Measurements from ENCODE around the gene SNPH. TPM values are rescaled to one million over a fixed set of nuclear protein-coding genes. Genes with fewer than 3 reads are reported as not detected.

The SNPH gene
- total and polyA plus RNA-seq, 2 experiments from 2014 or later: 5.7 to 11.2 TPM

- DNase-seq: peak; percentile 22
- H3K9ac ChIP-seq: no peak overlapping the region
- no peak overlapping the region for H3K27ac ChIP-seq
- TF ChIP-seq EZH2 (IDR thresholded peaks at IDR 0.05; ENCODE audit: insufficient read depth, poor library complexity, severe bottlenecking): no peak
- no peak for TF ChIP-seq EZH2phosphoT487 (IDR thresholded peaks at IDR 0.05; ENCODE audit: insufficient read depth, low read depth)
- no peak overlapping the region for H2AFZ ChIP-seq
- no peaks in the 10 kb centered on the region for H3K27me3 ChIP-seq (replicated peaks; ENCODE audit: insufficient read depth)
- no peaks in the 10 kb centered on the region for H3K9me3 ChIP-seq (ENCODE audit: low read depth)
- no peaks in the 10 kb centered on the region for H4K20me1 ChIP-seq (ENCODE audit: insufficient read depth)
- no peak overlapping the region for H3K4me2 ChIP-seq (ENCODE audit: unreplicated experiment)
- in situ Hi-C loops (cut with MboI): no loop called here
- H3K36me3 ChIP-seq (ENCODE audit: low read depth): peaks cover 3% of the 10 kb centered on the region; the same call in 1 of the 2 replicates
- WGBS, 2 experiments (ENCODE audit: low coverage in 1 of 2, low lambda C conversion rate in 2 of 2, missing lambda C conversion rate in 2 of 2): 42 to 69% methylated on average over 3 of the region's 3 CpGs
- H3K4me3 ChIP-seq: no peak overlapping the region
- H3K9me2 ChIP-seq (ENCODE audit: insufficient read depth): no peaks in the 10 kb centered on the region
- peaks cover 27% of the 10 kb centered on the region for H3K4me1 ChIP-seq (ENCODE audit: insufficient read depth)
- peaks cover 9% of the 10 kb centered on the region for H3F3A ChIP-seq (ENCODE audit: insufficient read depth)
- peaks cover 66% of the 10 kb centered on the region for H3K79me2 ChIP-seq (ENCODE audit: insufficient read depth)
These were observed 68.7 kb downstream of the SNPH start for GRCh38 chr20:1334761-1335160.

- DNase-seq: peak; percentile 22
- in situ Hi-C loops (cut with MboI): no loop called here
- Histone ChIP-seq H3K9me3 (ENCODE audit: low read depth) (no peaks in the 10 kb centered on the region), H3K4me1 (ENCODE audit: insufficient read depth) (peaks cover 18% of the 10 kb centered on the region), H2AFZ (no peak overlapping the region), H3K27me3 (replicated peaks; ENCODE audit: insufficient read depth) (no peaks in the 10 kb centered on the region), H3K9me2 (ENCODE audit: insufficient read depth) (no peaks in the 10 kb centered on the region), H3K9ac (no peak overlapping the region), H3K27ac (no peak overlapping the region), H4K20me1 (ENCODE audit: insufficient read depth) (no peaks in the 10 kb centered on the region), H3K79me2 (ENCODE audit: insufficient read depth) (peaks cover 53% of the 10 kb centered on the region), H3F3A (ENCODE audit: insufficient read depth) (0 out of 2 replicates have a peak, but pooled peaks cover 7% of the 10 kb centered on the region), H3K36me3 (ENCODE audit: low read depth) (peaks cover 3% of the 10 kb centered on the region; the same call in 1 of the 2 replicates), H3K4me3 (no peak overlapping the region), H3K4me2 (ENCODE audit: unreplicated experiment) (peak overlapping the region; percentile 67)
- no peak for TF ChIP-seq EZH2phosphoT487 (IDR thresholded peaks at IDR 0.05; ENCODE audit: insufficient read depth, low read depth)
- TF ChIP-seq EZH2 (IDR thresholded peaks at IDR 0.05; ENCODE audit: insufficient read depth, poor library complexity, severe bottlenecking): no peak
- WGBS, 2 experiments (ENCODE audit: low coverage in 1 of 2, low lambda C conversion rate in 2 of 2, missing lambda C conversion rate in 2 of 2): 79 to 82% methylated on average over 6 of the region's 6 CpGs
These were observed 70.0 kb downstream of the SNPH start for GRCh38 chr20:1335961-1336698.

GRCh38 chr20:1336699-1337367 lies 70.7 kb downstream of the SNPH start:
- Histone ChIP-seq H3K79me2 (ENCODE audit: insufficient read depth) (peaks cover 46% of the 10 kb centered on the region), H2AFZ (peak overlapping the region; percentile 65), H3K9ac (no peak overlapping the region), H3K9me2 (ENCODE audit: insufficient read depth) (no peaks in the 10 kb centered on the region), H3K4me2 (ENCODE audit: unreplicated experiment) (peak overlapping the region; percentile 67), H3K36me3 (ENCODE audit: low read depth) (peaks cover 3% of the 10 kb centered on the region; the same call in 1 of the 2 replicates), H4K20me1 (ENCODE audit: insufficient read depth) (no peaks in the 10 kb centered on the region), H3K27me3 (replicated peaks; ENCODE audit: insufficient read depth) (no peaks in the 10 kb centered on the region), H3K4me3 (no peak overlapping the region; the same call in 1 of the 2 replicates), H3F3A (ENCODE audit: insufficient read depth) (0 out of 2 replicates have a peak, but pooled peaks cover 7% of the 10 kb centered on the region), H3K27ac (peak overlapping the region; percentile 28; the same call in 1 of the 2 replicates), H3K9me3 (ENCODE audit: low read depth) (no peaks in the 10 kb centered on the region), H3K4me1 (ENCODE audit: insufficient read depth) (peaks cover 21% of the 10 kb centered on the region)
- no peak for TF ChIP-seq EZH2phosphoT487 (IDR thresholded peaks at IDR 0.05; ENCODE audit: insufficient read depth, low read depth)
- no peak for TF ChIP-seq EZH2 (IDR thresholded peaks at IDR 0.05; ENCODE audit: insufficient read depth, poor library complexity, severe bottlenecking)
- 29 to 31% methylated on average over 14 of the region's 14 CpGs for WGBS, 2 experiments (ENCODE audit: low coverage in 1 of 2, low lambda C conversion rate in 2 of 2, missing lambda C conversion rate in 2 of 2)
- DNase-seq: peak; percentile 56
- in situ Hi-C loops (cut with MboI): no loop called here

- H3K36me3 ChIP-seq (ENCODE audit: low read depth): peaks cover 2% of the 10 kb centered on the region; the same call in 1 of the 2 replicates
- no peaks in the 10 kb centered on the region for H3K9me2 ChIP-seq (ENCODE audit: insufficient read depth)
- H3K4me2 ChIP-seq (ENCODE audit: unreplicated experiment): no peak overlapping the region
- no peak overlapping the region for H3K9ac ChIP-seq
- WGBS, 2 experiments (ENCODE audit: low coverage in 1 of 2, low lambda C conversion rate in 2 of 2, missing lambda C conversion rate in 2 of 2): 64 to 68% methylated on average over 5 of the region's 5 CpGs
- H4K20me1 ChIP-seq (ENCODE audit: insufficient read depth): no peaks in the 10 kb centered on the region
- H3F3A ChIP-seq (ENCODE audit: insufficient read depth): peaks cover 11% of the 10 kb centered on the region
- in situ Hi-C loops (cut with MboI): no loop called here
- no peak for DNase-seq
- no peaks in the 10 kb centered on the region for H3K9me3 ChIP-seq (ENCODE audit: low read depth)
- no peak for TF ChIP-seq EZH2 (IDR thresholded peaks at IDR 0.05; ENCODE audit: insufficient read depth, poor library complexity, severe bottlenecking)
- H3K27ac ChIP-seq: peak overlapping the region; percentile 28; the same call in 1 of the 2 replicates
- peaks cover 40% of the 10 kb centered on the region for H3K79me2 ChIP-seq (ENCODE audit: insufficient read depth)
- H3K4me3 ChIP-seq: no peak overlapping the region; the same call in 1 of the 2 replicates
- H3K27me3 ChIP-seq (replicated peaks; ENCODE audit: insufficient read depth): no peaks in the 10 kb centered on the region
- peaks cover 21% of the 10 kb centered on the region for H3K4me1 ChIP-seq (ENCODE audit: insufficient read depth)
- H2AFZ ChIP-seq: 0 out of 2 replicates have a peak overlapping the region, but pooled peaks have one; percentile 65
These were observed 71.3 kb downstream of the SNPH start for GRCh38 chr20:1337441-1337840.

All from GM23248 (cell line).